GM19395 (cell line): ENCODE measurements around the gene SYT11.
"Not testable (repeated sequence)": the region's sequence is repeated elsewhere in the genome, so short reads cannot be mapped to it uniquely, and the experiment has no call there.

Source experiments
- ATAC-seq: cut with Tn5 transposase; IDR thresholded peaks from one replicate; pipeline ENCODE4 v1.9.1; 2021; ENCODE audit warnings: mild to moderate bottlenecking, moderate library complexity; ENCODE audit not compliant: unreplicated experiment

SYT11 gene

GRCh38 chr1:155859881-155860871 lies 809 bp downstream of the SYT11 start:
- ATAC-seq = peak; percentile 20

- no peak for ATAC-seq
Observed at GRCh38 chr1:155860970-155861510, 1.7 kb downstream of the SYT11 start.

GRCh38 chr1:155861896-155862295 lies 2.5 kb downstream of the SYT11 start:
- no peak for ATAC-seq

DNA sequence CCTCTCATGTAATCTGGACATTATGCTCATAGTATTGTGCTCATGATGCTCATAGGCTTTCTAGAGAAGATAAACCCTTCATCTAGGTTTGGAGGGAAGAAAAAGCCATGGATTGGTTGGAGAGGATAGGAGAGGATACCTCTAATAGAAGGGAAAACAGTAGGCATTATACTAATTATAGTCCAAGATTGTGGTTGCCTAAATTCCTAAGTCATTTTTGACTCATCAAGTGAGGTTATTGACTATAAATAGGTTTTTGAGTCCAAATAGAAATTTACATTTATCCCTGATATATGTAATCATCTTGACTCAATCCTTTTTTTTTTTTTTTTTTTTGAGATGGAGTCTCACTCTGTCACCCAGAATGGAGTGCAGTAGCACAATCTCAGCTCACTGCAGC lies 5.0 kb downstream of the SYT11 start:
- no peak for ATAC-seq

GRCh38 chr1:155867766-155868165 lies 8.4 kb downstream of the SYT11 start:
- no peak for ATAC-seq

- ATAC-seq = no peak
Observed at GRCh38 chr1:155871390-155871789, 12.0 kb downstream of the SYT11 start.

- no peak for ATAC-seq
Observed at GRCh38 chr1:155872527-155872926, 13.2 kb downstream of the SYT11 start.

- no peak for ATAC-seq
Observed at GRCh38 chr1:155873860-155874259, 14.5 kb downstream of the SYT11 start.

DNA sequence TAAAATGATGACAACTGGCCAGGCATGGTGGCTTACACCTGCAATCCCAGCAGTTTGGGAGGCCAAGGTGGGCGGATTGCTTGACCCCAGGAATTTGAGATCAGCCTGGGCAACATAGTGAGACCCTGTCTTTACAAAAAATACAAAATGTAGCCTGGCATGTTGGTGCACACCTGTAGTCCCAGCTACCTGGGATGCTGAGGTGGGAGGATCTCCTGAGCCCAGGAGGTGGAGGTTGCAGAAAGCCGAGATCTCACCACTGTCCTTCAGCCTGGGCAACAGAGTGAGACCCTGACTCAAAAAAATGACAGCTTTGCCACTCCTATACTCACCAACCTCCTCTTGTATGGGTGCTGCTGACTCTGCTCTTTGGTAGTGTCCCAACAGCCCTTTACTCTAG lies 18.6 kb downstream of the SYT11 start:
- ATAC-seq = no peak

- no peak for ATAC-seq
Observed at GRCh38 chr1:155880251-155880650, 20.9 kb downstream of the SYT11 start.

DNA sequence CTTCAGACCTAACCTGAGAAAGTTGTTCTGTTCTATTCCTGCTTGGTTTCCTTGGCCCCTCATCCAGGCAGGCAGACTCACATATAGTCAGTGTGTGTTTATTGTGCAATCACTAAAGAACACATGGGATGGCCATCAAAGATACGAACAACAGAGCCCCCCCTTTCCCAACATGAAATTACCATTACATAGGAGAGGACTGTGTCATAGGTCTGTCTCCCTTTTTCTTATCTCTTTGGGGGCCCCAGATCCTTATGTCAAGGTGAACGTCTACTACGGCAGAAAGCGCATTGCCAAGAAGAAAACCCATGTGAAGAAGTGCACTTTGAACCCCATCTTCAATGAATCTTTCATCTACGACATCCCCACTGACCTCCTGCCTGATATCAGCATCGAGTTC lies 21.6 kb downstream of the SYT11 start:
- no peak for ATAC-seq

DNA sequence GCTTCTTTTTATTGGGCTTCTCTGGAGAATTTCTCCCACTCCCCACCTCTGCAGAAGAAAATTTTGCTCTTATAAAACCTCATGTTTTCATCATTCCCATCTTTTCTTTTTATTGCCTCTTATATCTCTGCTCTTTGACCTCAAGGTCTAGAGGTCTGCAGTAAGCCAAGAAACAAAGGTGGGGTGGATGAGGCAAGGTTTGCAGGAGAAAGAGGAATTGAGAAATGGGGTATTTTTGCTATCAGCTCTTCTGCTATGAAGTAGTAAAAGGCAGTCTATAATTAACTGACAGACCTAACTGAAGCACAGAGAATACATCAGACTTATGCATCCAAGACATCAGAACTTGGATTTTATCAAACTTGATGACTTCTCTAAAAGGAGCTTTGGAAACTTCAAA lies 22.9 kb downstream of the SYT11 start:
- no peak for ATAC-seq

- no peak for ATAC-seq
Observed at GRCh38 chr1:155882766-155883165, 23.4 kb downstream of the SYT11 start.

DNA sequence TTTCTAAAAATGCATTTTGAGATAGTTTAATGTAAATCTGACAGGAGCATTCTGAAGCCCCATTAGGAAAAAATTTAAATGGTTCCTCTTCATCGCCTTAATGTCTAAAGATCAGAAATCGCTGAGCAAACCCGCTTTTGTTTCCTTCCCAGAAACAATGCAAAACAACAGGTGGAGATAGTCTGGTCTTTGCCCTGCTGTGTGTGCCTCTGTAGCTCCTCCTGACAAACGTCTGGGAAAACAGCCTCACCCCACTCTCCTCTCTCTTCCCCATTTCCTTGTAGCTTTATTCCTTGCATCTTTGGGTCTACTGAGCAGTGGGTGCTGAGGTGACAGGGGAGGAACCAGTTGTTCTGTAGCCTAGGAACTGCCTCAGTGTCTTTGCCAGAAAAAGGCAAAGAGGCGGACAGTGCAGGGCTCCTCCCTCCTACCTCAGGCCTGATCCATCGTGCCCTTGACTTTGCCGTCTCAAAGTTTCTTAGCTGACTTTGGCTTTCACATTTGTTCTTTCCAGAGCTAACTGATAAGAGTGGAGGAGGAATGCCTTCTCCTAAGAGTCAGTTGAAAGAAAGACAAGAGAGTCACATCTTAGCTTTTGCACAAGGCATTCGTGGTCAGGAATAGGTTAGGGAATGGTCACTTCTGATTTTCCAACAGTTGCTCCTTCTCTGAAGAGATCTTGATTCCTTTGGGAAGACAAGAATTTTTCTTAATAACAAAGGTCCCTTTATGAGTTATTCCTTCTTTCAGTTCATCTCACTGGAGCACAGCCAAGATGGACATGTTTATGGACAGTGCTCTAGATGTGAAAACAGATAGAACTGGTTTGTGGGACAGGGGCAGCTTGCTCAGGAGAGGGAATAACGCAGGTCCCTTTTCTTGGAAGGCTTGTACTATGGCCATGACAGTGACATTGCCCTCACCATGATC lies 24.9 kb downstream of the SYT11 start:
- no peak for ATAC-seq

DNA sequence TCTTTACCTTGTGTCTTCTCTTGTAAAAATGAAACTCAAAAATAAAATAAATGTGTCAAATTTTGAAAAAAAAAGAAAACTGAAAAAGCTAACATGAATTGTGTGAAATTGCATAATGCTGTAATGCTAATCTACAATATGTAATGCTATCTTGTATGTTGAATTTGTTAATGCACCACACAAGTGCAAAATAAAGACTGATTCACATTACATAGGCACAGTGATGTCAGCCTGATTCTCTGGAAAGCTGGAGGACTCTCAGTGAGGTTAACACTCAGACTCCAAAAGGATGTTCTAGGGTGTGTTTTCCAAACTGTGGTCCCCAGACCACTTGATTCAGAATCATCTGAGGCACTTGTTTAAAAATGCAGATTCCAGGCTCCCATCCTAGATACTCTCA lies 25.6 kb downstream of the SYT11 start:
- ATAC-seq = no peak

DNA sequence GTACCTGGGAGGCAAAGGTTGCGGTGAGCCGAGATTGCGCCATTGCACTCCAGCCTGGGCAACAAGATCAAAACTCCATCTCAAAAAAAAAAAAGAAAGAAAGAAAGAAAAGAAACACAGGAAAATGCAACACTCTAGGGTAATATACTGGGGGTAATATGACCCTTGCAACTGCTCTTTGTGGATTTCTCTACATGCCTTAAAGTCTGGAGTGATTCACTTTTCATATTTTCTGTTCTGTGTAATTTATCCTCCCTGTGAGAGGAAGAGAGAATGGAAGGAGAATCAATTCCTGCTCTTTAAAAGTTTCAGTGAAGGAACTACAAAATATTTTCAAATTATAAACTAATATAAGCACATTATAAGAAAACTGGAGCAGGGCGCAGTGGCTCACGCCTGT lies 29.1 kb downstream of the SYT11 start:
- no peak for ATAC-seq

- no peak for ATAC-seq
Observed at GRCh38 chr1:155889566-155889965, 30.2 kb downstream of the SYT11 start.

- no peak for ATAC-seq
Observed at GRCh38 chr1:155890251-155890650, 30.9 kb downstream of the SYT11 start.

GRCh38 chr1:155892796-155893195 lies 33.4 kb downstream of the SYT11 start:
- no peak for ATAC-seq

DNA sequence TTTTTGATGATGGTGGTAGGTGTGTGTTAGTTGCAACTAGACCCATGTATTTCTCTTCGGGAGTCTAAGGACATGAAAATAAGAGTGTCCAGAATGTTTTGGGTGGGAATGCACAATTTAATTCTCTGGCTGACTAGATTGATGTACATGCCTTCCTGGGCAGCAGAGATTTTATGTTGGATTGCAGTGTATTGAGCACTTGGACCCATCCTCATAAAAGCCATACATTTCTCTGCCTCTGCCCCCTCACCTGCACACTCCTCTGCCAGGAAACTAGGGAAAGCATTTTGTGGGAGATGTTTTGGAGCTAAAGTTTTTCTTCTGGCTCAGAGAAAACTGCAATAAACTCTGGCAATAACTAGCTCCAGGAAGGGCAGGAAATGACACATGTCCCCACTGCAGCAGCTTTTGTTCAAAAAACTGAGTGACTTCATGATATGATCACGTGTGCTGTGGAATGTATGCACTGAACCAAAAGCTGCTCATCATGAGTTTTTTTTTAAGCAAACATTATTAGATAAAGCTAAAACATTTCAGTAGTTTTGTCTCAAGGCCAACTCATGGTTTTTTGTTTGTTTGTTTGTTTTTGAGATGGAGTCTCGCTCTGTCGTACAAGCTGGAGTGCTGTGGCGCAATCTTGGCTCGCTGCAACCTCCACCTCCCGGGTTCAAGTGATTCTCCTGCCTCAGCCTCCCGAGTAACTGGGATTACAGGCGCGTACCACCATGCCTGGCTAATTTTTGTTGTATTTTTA lies 34.2 kb downstream of the SYT11 start:
- ATAC-seq = no peak

DNA sequence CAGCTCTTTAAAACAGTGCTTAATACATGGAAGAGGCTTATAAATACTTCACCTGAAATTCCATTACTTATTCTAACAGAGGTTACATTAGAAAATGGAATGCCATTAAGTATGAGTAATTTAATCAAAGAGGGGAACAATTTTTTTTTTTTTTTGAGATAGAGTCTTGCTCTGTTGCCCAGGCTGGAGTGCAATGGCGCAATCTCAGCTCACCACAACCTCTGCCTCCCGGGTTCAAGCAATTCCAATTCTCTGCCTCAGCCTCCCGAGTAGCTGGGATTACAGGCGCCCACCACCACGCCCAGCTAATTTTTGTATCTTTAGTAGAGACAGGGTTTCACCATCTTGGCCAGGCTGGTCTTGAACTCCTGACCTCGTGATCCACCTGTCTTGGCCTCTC lies 36.2 kb downstream of the SYT11 start:
- ATAC-seq = not testable (repeated sequence)
